Liver (tissue), 3 donors: ENCODE measurements around the gene RB1.

Source experiments
- EGR1 ChIP-seq, 2 donors: IDR thresholded peaks; 2 replicates each; pipeline ENCODE4 v1.6.1; 2016 to 2018; ENCODE audit warnings: antibody characterized with exemption in 2 of 2, low read depth in 2 of 2
- FOXA1 ChIP-seq: IDR thresholded peaks from 2 replicates; pipeline ENCODE4 v1.6.1; 2016; ENCODE audit warnings: antibody characterized with exemption
- HNF4G ChIP-seq: IDR thresholded peaks from 2 replicates; pipeline ENCODE4 v1.6.1; 2016; ENCODE audit warnings: antibody characterized with exemption
- JUND ChIP-seq, 2 donors: IDR thresholded peaks; 2 replicates each; pipeline ENCODE4 v1.6.1; 2016; ENCODE audit warnings: antibody characterized with exemption in 2 of 2
- MAX ChIP-seq: IDR thresholded peaks from 2 replicates; pipeline ENCODE4 v1.6.1; 2016; ENCODE audit warnings: antibody characterized with exemption
- RXRA ChIP-seq, 2 donors: IDR thresholded peaks; 2 replicates each; pipeline ENCODE4 v1.6.1; 2017 to 2018; ENCODE audit warnings: antibody characterized with exemption in 2 of 2, mild to moderate bottlenecking in 1 of 2
- SP1 ChIP-seq: IDR thresholded peaks from 2 replicates; pipeline ENCODE4 v1.6.1; 2018; ENCODE audit warnings: antibody characterized with exemption, mild to moderate bottlenecking
- TAF1 ChIP-seq: conservative IDR thresholded peaks from 2 replicates; pipeline ENCODE4 v1.6.1; 2016; ENCODE audit warnings: antibody characterized with exemption, mild to moderate bottlenecking
- YY1 ChIP-seq: IDR thresholded peaks from 2 replicates; pipeline ENCODE4 v1.6.1; 2016; ENCODE audit warnings: antibody characterized with exemption, mild to moderate bottlenecking
- ZBTB33 ChIP-seq: IDR thresholded peaks from 2 replicates; pipeline ENCODE4 v1.6.1; 2016; ENCODE audit warnings: antibody characterized with exemption
- TF ChIP-seq, protein P1 (sequence below): fragments of 150-350 bp; IDR thresholded peaks from 2 replicates; pipeline ENCODE4 v1.5.1; 2017; ENCODE audit warnings: improper control_type of control experiment, low read depth, low read length; ENCODE audit not compliant: missing input control
- TF ChIP-seq, protein P2 (sequence below): IDR thresholded peaks from 2 replicates; pipeline ENCODE4 v1.6.1; 2016; ENCODE audit warnings: antibody characterized with exemption, mild to moderate bottlenecking
- donor health status: healthy.
- donor health status: healthy.

- TF ChIP-seq MAX (no peak), RXRA (IDR thresholded peaks at IDR 0.05) (no peak), TAF1 (no peak), ZBTB33 (no peak), YY1 (no peak), EGR1 (IDR thresholded peaks at IDR 0.05; ENCODE audit: low read depth in 2 of 2) (no peak), JUND (IDR thresholded peaks at IDR 0.05) (no peak), FOXA1 (no peak), HNF4G (no peak), SP1 (no peak)
- TF ChIP-seq, protein P1, sequence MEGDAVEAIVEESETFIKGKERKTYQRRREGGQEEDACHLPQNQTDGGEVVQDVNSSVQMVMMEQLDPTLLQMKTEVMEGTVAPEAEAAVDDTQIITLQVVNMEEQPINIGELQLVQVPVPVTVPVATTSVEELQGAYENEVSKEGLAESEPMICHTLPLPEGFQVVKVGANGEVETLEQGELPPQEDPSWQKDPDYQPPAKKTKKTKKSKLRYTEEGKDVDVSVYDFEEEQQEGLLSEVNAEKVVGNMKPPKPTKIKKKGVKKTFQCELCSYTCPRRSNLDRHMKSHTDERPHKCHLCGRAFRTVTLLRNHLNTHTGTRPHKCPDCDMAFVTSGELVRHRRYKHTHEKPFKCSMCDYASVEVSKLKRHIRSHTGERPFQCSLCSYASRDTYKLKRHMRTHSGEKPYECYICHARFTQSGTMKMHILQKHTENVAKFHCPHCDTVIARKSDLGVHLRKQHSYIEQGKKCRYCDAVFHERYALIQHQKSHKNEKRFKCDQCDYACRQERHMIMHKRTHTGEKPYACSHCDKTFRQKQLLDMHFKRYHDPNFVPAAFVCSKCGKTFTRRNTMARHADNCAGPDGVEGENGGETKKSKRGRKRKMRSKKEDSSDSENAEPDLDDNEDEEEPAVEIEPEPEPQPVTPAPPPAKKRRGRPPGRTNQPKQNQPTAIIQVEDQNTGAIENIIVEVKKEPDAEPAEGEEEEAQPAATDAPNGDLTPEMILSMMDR, result no peak
- TF ChIP-seq, protein P2, sequence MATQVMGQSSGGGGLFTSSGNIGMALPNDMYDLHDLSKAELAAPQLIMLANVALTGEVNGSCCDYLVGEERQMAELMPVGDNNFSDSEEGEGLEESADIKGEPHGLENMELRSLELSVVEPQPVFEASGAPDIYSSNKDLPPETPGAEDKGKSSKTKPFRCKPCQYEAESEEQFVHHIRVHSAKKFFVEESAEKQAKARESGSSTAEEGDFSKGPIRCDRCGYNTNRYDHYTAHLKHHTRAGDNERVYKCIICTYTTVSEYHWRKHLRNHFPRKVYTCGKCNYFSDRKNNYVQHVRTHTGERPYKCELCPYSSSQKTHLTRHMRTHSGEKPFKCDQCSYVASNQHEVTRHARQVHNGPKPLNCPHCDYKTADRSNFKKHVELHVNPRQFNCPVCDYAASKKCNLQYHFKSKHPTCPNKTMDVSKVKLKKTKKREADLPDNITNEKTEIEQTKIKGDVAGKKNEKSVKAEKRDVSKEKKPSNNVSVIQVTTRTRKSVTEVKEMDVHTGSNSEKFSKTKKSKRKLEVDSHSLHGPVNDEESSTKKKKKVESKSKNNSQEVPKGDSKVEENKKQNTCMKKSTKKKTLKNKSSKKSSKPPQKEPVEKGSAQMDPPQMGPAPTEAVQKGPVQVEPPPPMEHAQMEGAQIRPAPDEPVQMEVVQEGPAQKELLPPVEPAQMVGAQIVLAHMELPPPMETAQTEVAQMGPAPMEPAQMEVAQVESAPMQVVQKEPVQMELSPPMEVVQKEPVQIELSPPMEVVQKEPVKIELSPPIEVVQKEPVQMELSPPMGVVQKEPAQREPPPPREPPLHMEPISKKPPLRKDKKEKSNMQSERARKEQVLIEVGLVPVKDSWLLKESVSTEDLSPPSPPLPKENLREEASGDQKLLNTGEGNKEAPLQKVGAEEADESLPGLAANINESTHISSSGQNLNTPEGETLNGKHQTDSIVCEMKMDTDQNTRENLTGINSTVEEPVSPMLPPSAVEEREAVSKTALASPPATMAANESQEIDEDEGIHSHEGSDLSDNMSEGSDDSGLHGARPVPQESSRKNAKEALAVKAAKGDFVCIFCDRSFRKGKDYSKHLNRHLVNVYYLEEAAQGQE, result no peak
Observed at GRCh38 chr13:48265217-48265815, 38.2 kb upstream of the RB1 start.
